C1 segment of cervical spinal cord (tissue), 14 donors: ENCODE data around the gene ZNF101.

Experiments
- DNase-seq, 14 donors: peaks; one replicate each; lab custom pipeline; 2025; lab: John Stamatoyannopoulos, UW

ZNF101 gene

DNA sequence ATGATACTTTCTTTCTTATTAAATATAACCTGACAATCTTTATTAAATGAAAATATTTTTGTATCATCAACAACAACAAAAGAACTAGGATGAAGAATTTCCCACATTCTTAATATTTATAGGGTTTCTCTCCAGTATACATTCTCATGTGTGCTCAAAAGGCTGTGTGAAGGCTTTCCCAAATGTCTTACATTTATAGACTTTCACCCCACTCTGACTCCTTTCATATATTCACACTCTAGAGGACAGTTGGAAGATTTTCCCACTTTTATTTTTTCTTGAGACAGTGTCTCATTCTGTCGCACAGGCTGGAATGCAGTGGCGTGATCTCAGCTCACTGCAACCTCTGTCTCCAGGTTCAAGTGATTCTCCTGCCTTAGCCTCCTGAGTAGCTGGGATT is 41.9 kb downstream of the ZNF101 start:
- no peak for DNase-seq

DNA sequence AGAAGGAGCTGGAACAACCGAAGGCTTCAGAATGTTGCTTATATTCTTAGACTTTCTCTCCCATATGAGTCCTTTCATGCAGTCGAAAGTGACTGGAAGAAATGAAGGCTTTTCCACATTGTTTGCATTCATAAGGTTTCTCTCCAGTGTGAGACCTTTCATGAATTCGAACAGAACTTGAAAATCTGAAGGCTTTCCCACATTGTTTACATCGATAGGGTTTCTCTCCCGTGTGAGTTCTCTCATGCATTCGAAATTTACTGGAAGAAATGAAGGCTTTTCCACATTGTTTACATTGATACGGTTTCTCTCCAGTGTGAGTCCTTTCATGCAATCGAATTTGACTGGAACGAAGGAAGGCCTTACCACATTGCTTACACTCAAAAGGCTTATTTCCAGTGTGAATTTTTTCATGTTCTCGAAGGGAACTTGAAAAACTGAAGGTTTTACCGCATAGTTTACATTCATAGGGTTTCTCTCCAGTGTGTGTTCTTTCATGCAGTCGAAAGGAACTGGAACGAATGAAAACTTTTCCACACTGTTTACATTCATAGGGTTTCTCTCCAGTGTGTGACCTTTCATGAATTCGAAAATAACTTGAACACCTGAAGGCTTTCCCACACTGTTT is 42.8 kb downstream of the ZNF101 start:
- no peak for DNase-seq

DNA sequence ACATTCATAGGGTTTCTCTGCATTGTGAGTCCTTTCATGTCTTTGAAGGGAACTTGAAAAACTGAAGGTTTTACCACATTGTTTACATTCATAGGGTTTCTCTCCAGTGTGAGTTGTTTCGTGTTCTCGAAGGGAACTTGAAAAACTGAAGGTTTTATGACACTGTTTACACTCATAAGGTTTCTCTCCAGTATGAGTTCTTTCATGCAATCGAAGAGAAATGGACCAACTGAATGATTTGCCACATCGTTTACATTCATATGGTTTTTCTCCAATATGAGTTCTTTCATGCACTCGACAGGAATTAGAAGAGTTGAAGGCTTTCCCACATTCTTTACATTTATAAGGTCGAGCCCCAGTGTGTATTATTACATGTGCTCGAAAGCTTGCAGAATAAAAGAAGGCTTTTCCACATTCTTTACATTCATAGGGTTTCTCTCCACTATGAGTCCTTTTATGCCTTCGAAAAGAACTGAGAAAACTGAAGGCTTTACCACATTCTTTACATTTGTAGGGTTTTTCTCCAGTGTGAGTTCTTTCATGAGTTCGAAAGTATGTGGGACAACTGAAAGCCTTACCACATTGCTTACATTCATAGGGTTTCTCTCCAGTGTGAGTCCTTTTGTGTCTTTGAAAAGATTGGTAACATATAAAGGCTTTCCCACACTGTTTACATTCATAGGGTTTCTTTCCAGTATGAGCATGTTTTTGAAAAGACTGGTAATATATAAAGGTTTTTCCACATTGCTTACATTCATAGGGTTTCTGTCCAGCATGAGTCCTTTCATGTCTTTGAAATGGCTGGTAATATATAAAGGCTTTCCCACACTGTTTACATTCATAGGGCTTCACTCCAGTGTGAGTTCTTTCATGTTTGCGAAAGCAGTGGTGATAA is 43.5 kb downstream of the ZNF101 start:
- DNase-seq: no peak

DNA sequence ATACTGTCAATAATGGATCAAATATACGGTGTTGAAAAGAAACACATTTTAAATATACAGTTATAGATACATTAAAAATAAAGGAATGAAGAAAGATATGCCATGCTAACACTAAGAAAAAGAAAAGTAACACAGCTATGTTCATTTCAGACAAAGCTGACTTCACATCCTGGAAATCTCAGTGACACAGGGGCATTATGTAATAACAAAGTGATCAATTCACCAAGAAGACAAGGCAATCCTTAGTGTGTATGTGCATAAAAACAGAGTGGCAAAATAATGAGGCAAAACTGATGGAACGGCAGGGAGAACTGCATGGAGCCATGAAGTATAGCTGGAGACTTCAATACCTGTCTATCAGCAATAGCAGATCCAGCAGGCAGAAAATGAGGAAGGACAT is 51.2 kb downstream of the ZNF101 start:
- no peak for DNase-seq

DNA sequence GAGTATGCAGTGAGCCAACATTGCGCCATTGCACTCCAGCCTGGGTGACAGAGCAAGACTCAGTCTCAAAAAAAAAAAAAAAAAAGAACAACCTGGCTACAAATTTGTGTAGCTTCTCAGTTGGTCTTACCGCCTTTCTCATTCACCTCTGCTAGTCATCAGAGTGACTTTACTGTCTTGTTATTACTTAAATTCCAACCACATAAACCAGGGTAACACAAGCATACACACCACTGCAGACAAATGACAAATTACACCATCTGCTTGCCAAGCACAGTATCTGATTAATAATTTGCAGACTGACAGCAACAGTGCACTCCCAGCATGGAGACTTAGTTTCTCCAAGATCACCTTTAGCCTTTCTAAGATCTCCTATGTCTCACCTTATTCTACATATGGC is 53.3 kb downstream of the ZNF101 start:
- no peak for DNase-seq

DNA sequence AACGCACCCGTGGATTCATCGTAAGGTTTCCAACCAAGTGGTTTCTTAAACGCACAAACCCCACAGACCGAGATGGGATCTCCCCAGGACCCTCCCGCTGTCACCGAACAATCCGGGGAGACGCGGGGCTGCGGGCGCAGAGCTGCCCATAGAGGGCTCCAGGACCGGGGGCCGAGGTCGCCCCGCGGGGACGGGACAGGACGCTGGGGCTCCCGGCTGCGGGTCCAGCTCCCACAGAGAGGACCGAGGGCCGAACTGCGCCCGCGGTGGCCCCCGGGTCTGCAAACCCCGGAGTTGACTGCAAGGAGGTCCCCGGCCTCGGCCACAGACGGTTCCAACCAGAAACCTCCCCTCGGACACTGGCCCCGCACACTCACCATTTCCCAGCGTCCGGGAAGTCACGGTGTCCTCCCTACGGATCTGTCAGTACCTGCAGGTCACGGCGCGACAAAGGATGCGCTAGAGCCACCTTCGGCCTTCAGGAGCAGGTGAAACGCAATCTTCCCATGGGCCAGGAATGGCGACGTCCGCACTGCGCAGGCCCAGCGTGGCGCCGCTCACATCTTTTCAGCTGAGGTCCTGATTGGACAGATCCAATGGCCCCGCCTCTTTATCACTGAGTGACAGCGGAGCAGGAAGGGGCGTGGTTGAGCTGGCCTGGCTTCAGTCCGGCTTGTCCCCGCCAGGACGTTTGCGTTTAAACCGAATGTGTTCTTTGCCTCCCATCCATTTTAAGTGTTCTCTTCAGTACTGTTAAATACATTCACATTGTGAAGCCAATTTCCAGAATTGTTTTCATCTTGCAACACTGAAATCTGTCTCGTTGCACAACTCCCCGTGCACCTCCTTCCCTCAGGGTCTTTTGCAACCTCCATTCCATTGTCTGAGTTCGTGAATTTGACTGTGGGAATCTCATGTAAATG is 64.2 kb downstream of the ZNF101 start, which contains the start of gene ZNF14:
ZNF14 (minus strand) TSS at position 534 of the 923 bp plus-strand sequence; CDS start at position 380, 154 bp downstream.
- peak; percentile 31 to 92 (median 86) for DNase-seq
